ENCODE data around the gene CALCOCO1.

DNA sequence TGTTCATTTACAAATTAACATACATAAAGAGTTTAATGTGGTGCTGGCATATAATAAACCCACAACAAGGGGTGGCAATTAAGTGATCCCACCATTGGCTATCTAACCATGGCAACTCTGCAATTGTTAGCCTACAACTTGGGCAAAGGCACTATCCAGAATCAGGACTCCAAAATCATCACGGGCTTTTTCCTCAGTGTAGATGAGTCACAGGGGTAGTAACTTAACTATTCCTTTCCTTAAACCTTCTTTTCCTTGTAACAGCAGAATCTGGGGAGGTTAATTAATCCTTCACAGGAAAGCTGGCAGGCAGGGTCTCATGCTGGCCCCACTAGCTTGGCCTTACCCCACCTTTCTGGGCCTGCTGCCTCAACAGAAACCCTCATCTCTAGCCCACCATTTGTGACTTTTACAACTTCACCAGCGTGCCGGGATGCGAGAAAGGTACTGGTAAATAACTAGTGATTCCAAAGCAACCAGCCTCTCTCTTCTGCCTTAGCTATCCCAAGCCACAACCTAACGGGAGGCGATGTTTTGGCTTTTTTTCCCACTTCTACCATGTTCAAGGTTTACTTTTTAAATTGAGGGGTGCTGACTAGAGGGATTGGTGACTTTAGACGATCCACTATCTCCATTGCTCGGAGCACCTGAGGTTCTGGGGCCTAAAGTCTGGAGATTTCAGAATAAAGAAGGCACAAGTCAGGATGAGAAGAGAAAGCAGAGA, 52.1 kb downstream of the CALCOCO1 start:
- TF ChIP-seq RAD21 (conservative IDR thresholded peaks at IDR 0.05) = no peak
- TF ChIP-seq, protein P1, sequence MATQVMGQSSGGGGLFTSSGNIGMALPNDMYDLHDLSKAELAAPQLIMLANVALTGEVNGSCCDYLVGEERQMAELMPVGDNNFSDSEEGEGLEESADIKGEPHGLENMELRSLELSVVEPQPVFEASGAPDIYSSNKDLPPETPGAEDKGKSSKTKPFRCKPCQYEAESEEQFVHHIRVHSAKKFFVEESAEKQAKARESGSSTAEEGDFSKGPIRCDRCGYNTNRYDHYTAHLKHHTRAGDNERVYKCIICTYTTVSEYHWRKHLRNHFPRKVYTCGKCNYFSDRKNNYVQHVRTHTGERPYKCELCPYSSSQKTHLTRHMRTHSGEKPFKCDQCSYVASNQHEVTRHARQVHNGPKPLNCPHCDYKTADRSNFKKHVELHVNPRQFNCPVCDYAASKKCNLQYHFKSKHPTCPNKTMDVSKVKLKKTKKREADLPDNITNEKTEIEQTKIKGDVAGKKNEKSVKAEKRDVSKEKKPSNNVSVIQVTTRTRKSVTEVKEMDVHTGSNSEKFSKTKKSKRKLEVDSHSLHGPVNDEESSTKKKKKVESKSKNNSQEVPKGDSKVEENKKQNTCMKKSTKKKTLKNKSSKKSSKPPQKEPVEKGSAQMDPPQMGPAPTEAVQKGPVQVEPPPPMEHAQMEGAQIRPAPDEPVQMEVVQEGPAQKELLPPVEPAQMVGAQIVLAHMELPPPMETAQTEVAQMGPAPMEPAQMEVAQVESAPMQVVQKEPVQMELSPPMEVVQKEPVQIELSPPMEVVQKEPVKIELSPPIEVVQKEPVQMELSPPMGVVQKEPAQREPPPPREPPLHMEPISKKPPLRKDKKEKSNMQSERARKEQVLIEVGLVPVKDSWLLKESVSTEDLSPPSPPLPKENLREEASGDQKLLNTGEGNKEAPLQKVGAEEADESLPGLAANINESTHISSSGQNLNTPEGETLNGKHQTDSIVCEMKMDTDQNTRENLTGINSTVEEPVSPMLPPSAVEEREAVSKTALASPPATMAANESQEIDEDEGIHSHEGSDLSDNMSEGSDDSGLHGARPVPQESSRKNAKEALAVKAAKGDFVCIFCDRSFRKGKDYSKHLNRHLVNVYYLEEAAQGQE (IDR thresholded peaks at IDR 0.05; ENCODE audit: borderline replicate concordance) = no peak

Data from neural cell (in vitro differentiated cells).